ENCODE results near the gene SSTR5. TPM values are rescaled to one million over a fixed set of nuclear protein-coding genes. Genes with fewer than 3 reads are reported as not detected.

SSTR5 gene
- total and polyA plus RNA-seq, 4 donors, result 0.23 TPM; not detected in 3

DNA sequence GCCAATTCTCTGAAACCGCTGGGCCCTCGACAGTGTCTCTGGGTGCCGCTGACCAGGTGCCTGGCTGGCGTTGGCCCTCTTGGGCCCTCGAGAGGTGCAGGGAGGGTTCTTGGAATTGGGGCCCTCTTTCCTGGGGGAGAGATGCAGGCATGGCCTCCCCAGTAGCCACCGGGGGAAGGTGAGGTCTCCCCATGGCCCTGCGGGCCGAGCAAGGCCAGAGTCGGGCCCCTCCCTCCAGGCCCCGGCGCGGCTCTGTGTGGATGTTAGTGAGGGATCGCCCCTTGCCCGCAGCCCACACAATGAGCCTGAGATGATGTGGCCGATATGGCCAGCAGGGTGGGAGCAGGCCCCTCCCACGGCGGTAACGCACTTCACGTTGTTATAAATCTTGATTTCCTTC lies 46.6 kb downstream of the SSTR5 start:
- no peak for ATAC-seq (ENCODE audit: insufficient read depth, low FRiP score)
- 56 to 66% methylated on average over 17 to 19 of the region's 19 CpGs for WGBS, 2 donors
- no peaks in the 10 kb centered on the region for H3K36me3 ChIP-seq (ENCODE audit: control insufficient read depth in 4 of 4, insufficient read depth in 4 of 4, low read length in 4 of 4)
- H3K9me3 ChIP-seq (ENCODE audit: control insufficient read depth in 4 of 4, insufficient read depth in 3 of 4, low read length in 3 of 4), result no peaks in the 10 kb centered on the region
- H3K27me3 ChIP-seq (ENCODE audit: control insufficient read depth in 3 of 3, insufficient read depth in 3 of 3, low read length in 2 of 3), result peaks cover 0 to 26% (median 3%) of the 10 kb centered on the region in 3 donors
- H3K9ac ChIP-seq (ENCODE audit: insufficient read depth in 1 of 2, low read length in 2 of 2), result no peak overlapping the region
- H3K4me1 ChIP-seq (ENCODE audit: control insufficient read depth in 5 of 5, insufficient read depth in 5 of 5, low read length in 5 of 5), result no peaks in the 10 kb centered on the region
- no peak for DNase-seq
- no peak overlapping the region for H3K27ac ChIP-seq (ENCODE audit: low read depth in 1 of 2, low read length in 1 of 2)
- no peak overlapping the region for H3K4me3 ChIP-seq
- no peak for TF ChIP-seq CTCF (IDR thresholded peaks at IDR 0.05; ENCODE audit: control extremely low read depth, extremely low read depth)

DNA sequence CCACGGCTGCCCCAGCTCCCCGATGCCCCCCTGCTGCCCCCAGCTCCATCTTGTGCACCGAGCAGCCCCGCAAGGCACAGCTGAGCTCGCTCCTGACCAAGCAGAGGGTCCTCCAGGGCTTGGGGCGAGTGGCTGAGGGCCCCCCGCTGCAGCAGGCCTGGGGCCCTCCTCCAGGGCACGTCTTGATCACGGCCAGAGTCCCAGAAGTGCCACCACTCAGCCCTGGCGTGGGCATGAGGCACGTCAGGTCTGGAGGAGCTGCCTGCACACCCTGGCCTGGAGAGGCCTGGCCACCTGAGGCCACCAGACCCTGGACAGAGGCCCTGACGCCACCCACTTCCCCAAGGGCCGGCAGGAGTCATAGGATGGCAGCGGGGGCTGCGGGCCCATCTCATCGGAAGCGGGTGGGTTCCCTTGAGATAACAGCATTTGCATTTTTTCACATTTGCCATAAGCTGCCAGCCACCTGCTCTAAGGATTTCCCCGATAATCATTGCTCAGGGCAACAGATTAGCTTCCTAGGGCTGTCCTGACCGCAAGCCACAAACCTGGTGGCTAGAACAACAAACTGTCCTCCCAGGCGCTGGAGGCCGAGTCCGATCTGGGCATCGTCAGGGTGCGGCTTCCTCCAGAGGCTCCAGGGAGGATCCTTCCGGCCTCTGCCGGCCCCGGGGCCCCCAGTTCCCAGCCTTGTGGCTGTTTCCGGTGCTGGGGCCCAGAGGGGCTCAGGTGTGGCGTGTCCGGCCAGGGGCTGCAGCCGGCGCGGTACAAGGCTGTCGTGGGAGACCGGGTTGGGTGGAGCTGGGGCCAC lies 47.4 kb downstream of the SSTR5 start:
- no peak overlapping the region for H3K4me3 ChIP-seq
- H3K27ac ChIP-seq (ENCODE audit: low read depth in 1 of 2, low read length in 1 of 2), result no peak overlapping the region
- WGBS, 2 donors, result 64 to 68% methylated on average over 35 of the region's 35 CpGs
- no peaks in the 10 kb centered on the region for H3K36me3 ChIP-seq (ENCODE audit: control insufficient read depth in 4 of 4, insufficient read depth in 4 of 4, low read length in 4 of 4)
- no peak for DNase-seq
- H3K9me3 ChIP-seq (ENCODE audit: control insufficient read depth in 4 of 4, insufficient read depth in 3 of 4, low read length in 3 of 4), result no peaks in the 10 kb centered on the region
- no peak for TF ChIP-seq CTCF (IDR thresholded peaks at IDR 0.05; ENCODE audit: control extremely low read depth, extremely low read depth)
- ATAC-seq (ENCODE audit: insufficient read depth, low FRiP score), result no peak
- H3K4me1 ChIP-seq (ENCODE audit: control insufficient read depth in 5 of 5, insufficient read depth in 5 of 5, low read length in 5 of 5), result no peaks in the 10 kb centered on the region
- peaks cover 0 to 33% (median 3%) of the 10 kb centered on the region in 3 donors for H3K27me3 ChIP-seq (ENCODE audit: control insufficient read depth in 3 of 3, insufficient read depth in 3 of 3, low read length in 2 of 3)
- no peak overlapping the region for H3K9ac ChIP-seq (ENCODE audit: insufficient read depth in 1 of 2, low read length in 2 of 2)

GRCh38 chr16:1120577-1120941 lies 48.0 kb downstream of the SSTR5 start:
- Histone ChIP-seq H3K9ac (ENCODE audit: insufficient read depth in 1 of 2, low read length in 2 of 2) (no peak overlapping the region), H3K9me3 (ENCODE audit: control insufficient read depth in 4 of 4, insufficient read depth in 3 of 4, low read length in 3 of 4) (no peaks in the 10 kb centered on the region), H3K4me3 (no peak overlapping the region), H3K27ac (ENCODE audit: low read depth in 1 of 2, low read length in 1 of 2) (no peak overlapping the region), H3K4me1 (ENCODE audit: control insufficient read depth in 5 of 5, insufficient read depth in 5 of 5, low read length in 5 of 5) (no peaks in the 10 kb centered on the region), H3K36me3 (ENCODE audit: control insufficient read depth in 4 of 4, insufficient read depth in 4 of 4, low read length in 4 of 4) (no peaks in the 10 kb centered on the region), H3K27me3 (ENCODE audit: control insufficient read depth in 3 of 3, insufficient read depth in 3 of 3, low read length in 2 of 3) (peaks cover 0 to 34% (median 3%) of the 10 kb centered on the region in 3 donors)
- TF ChIP-seq CTCF (IDR thresholded peaks at IDR 0.05; ENCODE audit: control extremely low read depth, extremely low read depth), result no peak
- ATAC-seq (ENCODE audit: insufficient read depth, low FRiP score), result no peak
- no peak for DNase-seq
- 65 to 73% methylated on average over 20 to 22 of the region's 22 CpGs for whole genome bisulfite sequencing, 2 donors

Measured in lung (tissue), 12 donors.